NCI-H1105 treated with DMSO at 0.1 percent for 48 hours (cell line): ENCODE results near the gene STK4.
A peak's percentile ranks its signal among the peaks of the same experiment; 100 is the strongest.

Source experiments
- DNase-seq: peaks from one replicate; lab custom pipeline; 2025; lab: John Stamatoyannopoulos, UW

Gene STK4

GRCh38 chr20:45029884-45030283 lies 63.6 kb downstream of the STK4 start:
- no peak for DNase-seq

DNA sequence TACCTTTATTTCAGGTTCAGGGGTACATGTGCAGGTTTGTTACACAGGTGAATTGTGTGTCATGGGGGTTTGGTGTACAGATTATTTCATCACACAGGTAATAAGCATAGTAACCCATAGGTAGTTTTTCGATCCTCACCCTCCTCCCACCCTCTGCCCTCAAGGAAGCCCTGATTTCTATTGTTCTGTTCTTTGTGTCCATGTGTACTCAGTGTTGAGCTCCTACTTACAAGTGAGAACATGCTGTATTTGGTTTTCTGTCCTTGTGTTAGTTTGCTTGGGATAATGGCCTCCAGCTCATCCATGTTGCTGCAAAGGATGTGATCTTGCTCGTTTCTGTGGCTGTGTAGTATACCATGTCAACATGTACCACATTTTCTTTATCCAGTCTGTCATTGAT lies 66.0 kb downstream of the STK4 start:
- DNase-seq, result no peak

- DNase-seq, result no peak
These were observed 66.5 kb downstream of the STK4 start for GRCh38 chr20:45032781-45033180.

DNA sequence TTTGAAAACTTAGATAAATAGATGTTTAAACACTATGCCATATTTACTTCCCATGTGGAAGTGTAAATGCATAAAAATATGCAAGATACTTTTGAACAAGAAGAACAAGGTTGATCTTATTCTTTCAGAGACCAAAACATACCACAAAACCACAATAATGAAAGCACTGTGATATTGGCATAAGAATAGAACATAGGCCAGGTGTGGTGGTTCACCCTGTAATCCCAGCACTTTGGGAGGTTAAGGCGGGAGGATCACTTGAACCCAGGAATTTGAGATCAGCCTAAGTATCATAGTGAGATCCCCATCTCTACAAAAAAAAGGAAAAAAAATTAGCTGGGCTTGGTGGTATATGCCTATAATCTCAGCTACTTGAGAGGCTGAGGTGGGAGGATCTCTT lies 68.1 kb downstream of the STK4 start:
- no peak for DNase-seq

DNA sequence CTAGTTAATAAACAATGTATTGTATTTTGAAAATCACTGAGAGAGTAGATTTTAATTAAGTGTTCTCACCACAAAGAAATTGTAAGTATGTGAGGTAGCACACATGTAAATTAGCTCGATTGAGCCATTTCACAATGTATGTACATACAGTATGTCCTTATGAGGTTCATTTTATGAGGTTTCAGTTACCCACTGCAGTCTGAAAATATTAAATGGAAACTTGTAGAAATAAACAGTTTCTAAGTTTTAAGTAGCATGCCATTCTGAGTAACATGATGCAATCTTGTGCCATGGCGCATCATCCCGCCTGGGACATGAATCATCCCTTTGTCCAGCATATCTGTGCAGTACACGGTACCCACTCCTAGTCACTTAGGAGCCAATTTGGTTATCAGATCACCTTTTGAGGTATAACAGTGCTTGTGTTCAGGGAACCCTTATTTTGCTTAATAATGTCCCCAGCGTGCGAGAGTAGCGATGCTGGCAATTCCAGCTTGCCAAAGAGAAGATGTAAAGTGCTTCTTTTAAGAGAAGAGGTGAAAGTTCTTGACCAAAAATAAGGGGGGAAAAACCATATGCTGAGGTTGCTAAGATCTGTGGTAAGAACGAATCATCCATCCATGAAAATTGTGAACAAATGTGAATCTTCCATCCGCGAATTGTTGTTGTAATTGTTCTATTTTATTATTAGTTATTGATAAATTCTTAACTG lies 69.9 kb downstream of the STK4 start:
- DNase-seq, result no peak

GRCh38 chr20:45037050-45037449 lies 70.7 kb downstream of the STK4 start:
- no peak for DNase-seq

- DNase-seq, result no peak
These were observed 71.3 kb downstream of the STK4 start for GRCh38 chr20:45037635-45038034.

DNA sequence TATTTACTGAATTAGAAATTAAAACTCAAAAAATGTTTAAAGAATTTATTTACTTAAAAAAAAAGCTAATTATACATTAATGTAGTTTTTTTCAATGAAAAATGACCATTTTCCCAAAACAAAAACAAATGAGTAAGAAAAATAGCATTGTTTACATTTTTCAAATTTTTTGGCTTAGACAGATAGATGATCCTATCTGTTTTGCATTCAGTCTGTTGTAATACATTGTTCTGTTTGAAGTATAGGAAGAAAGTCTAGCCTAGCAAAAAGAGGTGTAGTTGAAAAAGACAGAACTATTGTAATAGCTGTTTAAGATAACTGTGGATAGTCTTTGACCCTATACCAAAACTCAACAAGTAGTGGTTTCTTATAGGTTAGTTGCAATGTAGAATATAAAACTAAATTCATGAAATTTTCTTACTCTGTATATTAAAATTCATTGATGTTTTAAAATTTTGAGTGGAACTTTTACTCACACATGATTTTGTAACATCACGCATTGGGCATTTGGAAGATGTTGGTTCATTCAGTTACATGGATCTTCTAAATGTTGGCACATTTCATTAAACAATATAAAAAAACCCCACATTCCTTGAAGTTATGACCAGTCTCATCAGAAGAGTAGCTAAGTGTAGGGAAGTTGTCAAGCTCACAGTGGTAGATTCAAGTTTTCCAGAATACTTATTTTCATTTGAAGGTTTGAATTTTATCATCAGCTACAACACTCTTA lies 72.6 kb downstream of the STK4 start:
- DNase-seq, result no peak

GRCh38 chr20:45039475-45039820 lies 73.1 kb downstream of the STK4 start:
- no peak for DNase-seq

DNA sequence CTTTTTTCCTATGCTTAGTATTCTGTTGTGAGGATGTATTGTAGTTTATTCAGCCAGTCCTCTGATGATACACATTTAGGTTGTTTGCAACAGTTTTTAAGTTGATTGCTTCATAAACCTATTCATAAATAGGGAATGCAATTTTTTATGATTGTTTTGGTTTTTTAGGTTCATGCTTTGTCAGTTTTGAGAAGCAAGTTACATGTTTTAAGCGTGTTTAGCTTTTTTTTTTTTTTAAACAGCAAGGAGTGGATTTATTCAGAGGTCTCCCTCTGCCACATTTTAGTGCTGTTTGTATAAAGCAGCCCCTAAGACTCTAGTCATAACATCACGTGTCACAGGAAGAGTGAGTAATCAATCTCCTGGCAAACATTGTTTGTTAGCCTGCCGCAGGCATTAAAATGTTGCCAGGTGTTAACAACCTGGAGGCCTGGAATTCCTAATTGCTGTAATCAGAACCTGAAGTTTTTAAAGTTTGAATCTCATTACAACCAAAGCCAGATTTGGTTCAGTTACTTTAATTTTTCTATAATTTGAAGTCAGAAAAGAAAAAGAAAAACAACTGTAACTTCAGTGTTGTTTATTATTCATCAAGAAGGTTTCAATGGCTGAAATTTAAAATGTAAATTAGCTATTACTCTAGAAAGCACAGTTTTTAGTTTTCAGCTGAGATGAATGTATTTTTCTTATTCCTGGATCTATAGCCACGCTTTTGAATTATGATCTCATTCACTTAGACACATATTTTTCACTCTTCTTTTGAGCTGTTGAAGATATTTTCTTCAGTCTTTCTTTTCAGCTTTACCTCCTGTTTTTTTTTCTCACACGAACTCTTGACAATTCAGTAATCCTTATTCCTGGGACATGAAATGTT lies 75.4 kb downstream of the STK4 start:
- peak; percentile 60 for DNase-seq

DNA sequence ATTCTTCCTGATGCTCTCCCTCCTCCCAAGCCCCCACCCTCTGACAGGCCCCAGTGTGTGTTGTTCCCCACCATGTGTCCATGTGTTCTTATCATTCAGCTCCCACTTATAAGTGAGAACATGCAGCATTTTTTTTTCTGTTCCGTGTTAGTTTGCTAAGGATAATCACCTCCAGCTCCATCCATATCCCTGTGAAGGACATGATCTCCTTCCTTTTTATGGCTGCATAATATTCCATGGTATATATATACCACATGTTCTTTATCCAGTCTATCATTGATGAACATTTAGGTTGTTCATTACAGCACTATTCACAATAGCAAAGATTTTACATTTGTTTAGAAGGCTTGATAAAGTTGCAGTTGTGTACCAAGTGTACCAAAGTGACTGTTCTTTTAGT lies 76.7 kb downstream of the STK4 start:
- DNase-seq, result no peak

DNA sequence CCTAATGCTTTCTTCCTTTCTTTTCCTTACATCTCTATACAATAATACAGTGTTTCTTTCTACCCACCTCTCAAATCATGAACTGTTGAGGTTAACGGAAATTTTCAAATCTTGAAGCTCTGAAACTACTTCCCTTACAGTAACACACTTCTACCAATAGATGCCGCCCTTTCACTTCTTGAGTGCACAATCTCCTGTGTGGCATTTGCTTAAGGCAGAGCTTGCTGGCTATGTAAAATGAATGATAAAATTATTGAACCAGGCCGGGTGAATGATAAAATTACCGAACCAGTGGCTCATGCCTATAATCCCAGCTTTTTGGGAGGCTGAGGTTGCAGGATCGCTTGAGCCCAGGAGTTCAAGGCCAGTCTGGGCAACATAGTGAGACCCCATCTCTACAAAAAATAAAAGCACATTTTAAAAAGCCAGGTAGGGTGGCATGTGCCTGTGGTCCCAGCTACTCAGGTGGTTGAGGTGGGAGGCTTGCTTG lies 77.8 kb downstream of the STK4 start:
- peak; percentile 71 for DNase-seq

- no peak for DNase-seq
These were observed 78.3 kb downstream of the STK4 start for GRCh38 chr20:45044601-45045000.

GRCh38 chr20:45047581-45048119 lies 81.3 kb downstream of the STK4 start:
- DNase-seq, result no peak

GRCh38 chr20:45049438-45049837 lies 83.1 kb downstream of the STK4 start:
- DNase-seq, result no peak

GRCh38 chr20:45049904-45050471 lies 83.7 kb downstream of the STK4 start:
- DNase-seq, result no peak

GRCh38 chr20:45051204-45052060 lies 85.1 kb downstream of the STK4 start:
- no peak for DNase-seq

DNA sequence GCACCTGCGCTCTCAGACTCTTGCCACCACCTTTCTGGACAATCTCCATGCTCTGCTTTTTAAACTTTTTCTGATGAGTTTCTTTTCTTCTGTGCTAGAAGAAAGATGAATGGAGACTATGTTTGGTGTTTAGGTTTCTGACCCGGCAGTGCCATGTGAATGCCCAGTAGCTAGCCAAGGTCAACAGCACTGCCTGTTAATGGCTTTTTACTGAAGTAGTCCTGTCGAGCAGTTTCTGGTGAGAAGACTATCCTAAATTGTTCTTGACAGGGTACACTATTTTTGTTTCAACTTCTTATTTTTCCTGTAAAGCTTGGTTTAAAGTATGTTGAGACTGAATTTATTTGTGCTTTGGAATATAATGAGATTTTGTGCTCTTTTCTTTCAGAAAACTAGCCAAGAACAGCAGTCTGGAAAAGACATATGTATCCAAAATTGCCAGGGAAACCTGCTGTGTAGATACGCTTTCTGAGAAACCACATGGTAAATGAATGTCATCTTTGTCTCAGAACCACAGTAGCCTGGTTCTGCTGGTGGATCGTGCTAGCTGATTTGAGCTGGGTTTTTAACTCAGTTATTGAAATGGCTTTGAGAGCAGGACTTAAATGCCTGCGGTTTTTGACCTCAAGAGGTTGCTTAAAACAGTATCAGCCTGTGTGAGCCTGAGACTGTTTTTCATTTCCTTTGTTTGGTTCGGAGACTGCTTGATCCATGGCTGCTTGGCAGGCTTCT lies 86.6 kb downstream of the STK4 start:
- DNase-seq, result no peak

DNA sequence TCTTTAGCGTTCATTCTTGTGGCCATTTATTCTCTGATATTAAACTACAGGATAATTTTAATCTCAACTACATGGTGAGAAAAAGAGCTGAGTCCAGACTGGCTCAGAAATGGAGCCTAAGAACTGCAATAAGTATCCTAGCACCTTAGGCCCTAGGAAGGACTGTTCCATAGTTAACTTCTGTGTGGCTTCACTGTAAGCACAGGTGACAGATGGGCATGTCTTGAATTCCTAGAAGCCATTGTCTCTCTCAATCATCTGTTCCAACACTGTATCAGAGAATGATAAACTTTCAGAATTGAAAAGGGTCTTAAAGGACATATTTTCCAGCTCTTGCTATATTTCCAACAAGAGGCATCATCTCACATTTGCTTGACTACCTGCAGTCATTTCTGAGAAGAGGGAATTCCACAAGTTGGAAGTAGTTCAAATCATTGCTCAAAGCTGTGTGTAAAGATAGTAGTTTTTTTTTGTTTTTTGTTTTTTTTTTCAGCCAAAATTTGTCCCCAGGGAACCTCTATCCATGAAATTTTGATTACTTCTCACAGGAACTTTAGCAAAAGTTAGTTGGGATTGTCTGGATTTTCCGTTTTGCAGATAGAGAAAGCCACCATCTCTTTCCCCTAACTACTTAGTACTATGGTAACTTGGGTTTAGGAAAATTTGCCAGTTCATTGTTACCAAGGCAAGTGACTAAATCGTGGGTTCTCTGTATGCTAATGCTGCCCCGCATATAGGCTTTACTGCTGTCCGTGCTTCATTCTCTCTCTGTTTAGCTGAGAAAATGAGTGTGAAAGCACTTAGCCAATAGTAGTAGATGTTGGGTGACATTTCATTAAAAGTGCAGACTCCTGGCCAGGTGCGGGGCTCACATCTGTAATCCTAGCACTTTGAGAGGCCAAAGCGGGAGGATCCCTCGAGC lies 87.4 kb downstream of the STK4 start:
- no peak for DNase-seq
